WTC11 (cell line): Measurements from ENCODE around the gene PREB.

ENCODE experiments used
- ATF3 ChIP-seq: sonication (generic); formaldehyde crosslinking; conservative IDR thresholded peaks from 2 replicates; pipeline ENCODE4 v1.8.1; 2022; ENCODE audit warnings: mild to moderate bottlenecking, missing genetic modification reagents
- FOXJ3 ChIP-seq: sonication (generic); formaldehyde crosslinking; IDR thresholded peaks from 2 replicates; pipeline ENCODE4 v1.9.0; 2021; ENCODE audit warnings: missing genetic modification reagents, mild to moderate bottlenecking, borderline replicate concordance
- GRHL2 ChIP-seq: fragments of 250-450 bp; sonication (Bioruptor Pico); IDR thresholded peaks from 2 replicates; pipeline ENCODE4 v1.8.0; 2022; ENCODE audit warnings: mild to moderate bottlenecking, moderate library complexity; ENCODE audit not compliant: insufficient replicate concordance, severe bottlenecking
- IRF2 ChIP-seq: sonication (generic); formaldehyde crosslinking; IDR thresholded peaks from 2 replicates; pipeline ENCODE4 v1.8.0; 2022; ENCODE audit warnings: low read depth, missing genetic modification reagents, borderline replicate concordance
- JUN ChIP-seq: sonication (generic); formaldehyde crosslinking; IDR thresholded peaks from 2 replicates; pipeline ENCODE4 v1.8.0; 2023; ENCODE audit warnings: mild to moderate bottlenecking, missing genetic modification reagents
- NR3C1 ChIP-seq: sonication (generic); formaldehyde crosslinking; conservative IDR thresholded peaks from 2 replicates; pipeline ENCODE4 v1.8.1; 2023; ENCODE audit warnings: low read depth, mild to moderate bottlenecking, missing genetic modification reagents
- PREB ChIP-seq: sonication (generic); formaldehyde crosslinking; IDR thresholded peaks from 2 replicates; pipeline ENCODE4 v1.8.1; 2022; ENCODE audit warnings: mild to moderate bottlenecking, missing genetic modification reagents, moderate library complexity, borderline replicate concordance
- SMAD3 ChIP-seq: sonication (generic); formaldehyde crosslinking; IDR thresholded peaks from 2 replicates; pipeline ENCODE4 v1.8.0; 2022; ENCODE audit warnings: missing genetic modification reagents, mild to moderate bottlenecking, borderline replicate concordance
- TCF7 ChIP-seq: sonication (generic); formaldehyde crosslinking; IDR thresholded peaks from 2 replicates; pipeline ENCODE4 v1.8.0; 2022; ENCODE audit warnings: mild to moderate bottlenecking, low read depth, missing genetic modification reagents, moderate library complexity
- USF1 ChIP-seq: sonication (generic); formaldehyde crosslinking; IDR thresholded peaks from 2 replicates; pipeline ENCODE4 v1.8.0; 2022; ENCODE audit warnings: mild to moderate bottlenecking, missing genetic modification reagents
- USF2 ChIP-seq: sonication (generic); formaldehyde crosslinking; IDR thresholded peaks from 2 replicates; pipeline ENCODE4 v1.8.1; 2023; ENCODE audit warnings: mild to moderate bottlenecking, missing genetic modification reagents, moderate library complexity
- TF ChIP-seq, protein P1 (sequence below): sonication (generic); formaldehyde crosslinking; IDR thresholded peaks from 2 replicates; pipeline ENCODE4 v1.8.1; 2022; ENCODE audit warnings: low read depth, missing genetic modification reagents, borderline replicate concordance
- TF ChIP-seq, protein P2 (sequence below): fragments of 200-600 bp; IDR thresholded peaks from 2 replicates; pipeline ENCODE4 v1.8.0; 2022; ENCODE audit warnings: antibody characterized with exemption
- TF ChIP-seq, protein P3 (sequence below): sonication (generic); formaldehyde crosslinking; IDR thresholded peaks from 2 replicates; pipeline ENCODE4 v1.8.1; 2023; ENCODE audit warnings: mild to moderate bottlenecking, missing genetic modification reagents, borderline replicate concordance

GRCh38 chr2:27135478-27135955, 1.1 kb upstream of the PREB start:
- TF ChIP-seq, protein P1, sequence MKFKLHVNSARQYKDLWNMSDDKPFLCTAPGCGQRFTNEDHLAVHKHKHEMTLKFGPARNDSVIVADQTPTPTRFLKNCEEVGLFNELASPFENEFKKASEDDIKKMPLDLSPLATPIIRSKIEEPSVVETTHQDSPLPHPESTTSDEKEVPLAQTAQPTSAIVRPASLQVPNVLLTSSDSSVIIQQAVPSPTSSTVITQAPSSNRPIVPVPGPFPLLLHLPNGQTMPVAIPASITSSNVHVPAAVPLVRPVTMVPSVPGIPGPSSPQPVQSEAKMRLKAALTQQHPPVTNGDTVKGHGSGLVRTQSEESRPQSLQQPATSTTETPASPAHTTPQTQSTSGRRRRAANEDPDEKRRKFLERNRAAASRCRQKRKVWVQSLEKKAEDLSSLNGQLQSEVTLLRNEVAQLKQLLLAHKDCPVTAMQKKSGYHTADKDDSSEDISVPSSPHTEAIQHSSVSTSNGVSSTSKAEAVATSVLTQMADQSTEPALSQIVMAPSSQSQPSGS (CRISPR knock-in tag): no peak
- TF ChIP-seq NR3C1 (no peak), TCF7 (CRISPR knock-in tag) (no peak), SMAD3 (no peak), USF1 (no peak), JUN (CRISPR knock-in tag) (no peak), IRF2 (CRISPR knock-in tag) (no peak), GRHL2 (CRISPR knock-in tag) (no peak), ATF3 (CRISPR knock-in tag) (no peak), PREB (CRISPR knock-in tag) (no peak), USF2 (CRISPR knock-in tag) (no peak), FOXJ3 (CRISPR knock-in tag) (no peak)
- TF ChIP-seq, protein P2, sequence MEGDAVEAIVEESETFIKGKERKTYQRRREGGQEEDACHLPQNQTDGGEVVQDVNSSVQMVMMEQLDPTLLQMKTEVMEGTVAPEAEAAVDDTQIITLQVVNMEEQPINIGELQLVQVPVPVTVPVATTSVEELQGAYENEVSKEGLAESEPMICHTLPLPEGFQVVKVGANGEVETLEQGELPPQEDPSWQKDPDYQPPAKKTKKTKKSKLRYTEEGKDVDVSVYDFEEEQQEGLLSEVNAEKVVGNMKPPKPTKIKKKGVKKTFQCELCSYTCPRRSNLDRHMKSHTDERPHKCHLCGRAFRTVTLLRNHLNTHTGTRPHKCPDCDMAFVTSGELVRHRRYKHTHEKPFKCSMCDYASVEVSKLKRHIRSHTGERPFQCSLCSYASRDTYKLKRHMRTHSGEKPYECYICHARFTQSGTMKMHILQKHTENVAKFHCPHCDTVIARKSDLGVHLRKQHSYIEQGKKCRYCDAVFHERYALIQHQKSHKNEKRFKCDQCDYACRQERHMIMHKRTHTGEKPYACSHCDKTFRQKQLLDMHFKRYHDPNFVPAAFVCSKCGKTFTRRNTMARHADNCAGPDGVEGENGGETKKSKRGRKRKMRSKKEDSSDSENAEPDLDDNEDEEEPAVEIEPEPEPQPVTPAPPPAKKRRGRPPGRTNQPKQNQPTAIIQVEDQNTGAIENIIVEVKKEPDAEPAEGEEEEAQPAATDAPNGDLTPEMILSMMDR: no peak
- TF ChIP-seq, protein P3, sequence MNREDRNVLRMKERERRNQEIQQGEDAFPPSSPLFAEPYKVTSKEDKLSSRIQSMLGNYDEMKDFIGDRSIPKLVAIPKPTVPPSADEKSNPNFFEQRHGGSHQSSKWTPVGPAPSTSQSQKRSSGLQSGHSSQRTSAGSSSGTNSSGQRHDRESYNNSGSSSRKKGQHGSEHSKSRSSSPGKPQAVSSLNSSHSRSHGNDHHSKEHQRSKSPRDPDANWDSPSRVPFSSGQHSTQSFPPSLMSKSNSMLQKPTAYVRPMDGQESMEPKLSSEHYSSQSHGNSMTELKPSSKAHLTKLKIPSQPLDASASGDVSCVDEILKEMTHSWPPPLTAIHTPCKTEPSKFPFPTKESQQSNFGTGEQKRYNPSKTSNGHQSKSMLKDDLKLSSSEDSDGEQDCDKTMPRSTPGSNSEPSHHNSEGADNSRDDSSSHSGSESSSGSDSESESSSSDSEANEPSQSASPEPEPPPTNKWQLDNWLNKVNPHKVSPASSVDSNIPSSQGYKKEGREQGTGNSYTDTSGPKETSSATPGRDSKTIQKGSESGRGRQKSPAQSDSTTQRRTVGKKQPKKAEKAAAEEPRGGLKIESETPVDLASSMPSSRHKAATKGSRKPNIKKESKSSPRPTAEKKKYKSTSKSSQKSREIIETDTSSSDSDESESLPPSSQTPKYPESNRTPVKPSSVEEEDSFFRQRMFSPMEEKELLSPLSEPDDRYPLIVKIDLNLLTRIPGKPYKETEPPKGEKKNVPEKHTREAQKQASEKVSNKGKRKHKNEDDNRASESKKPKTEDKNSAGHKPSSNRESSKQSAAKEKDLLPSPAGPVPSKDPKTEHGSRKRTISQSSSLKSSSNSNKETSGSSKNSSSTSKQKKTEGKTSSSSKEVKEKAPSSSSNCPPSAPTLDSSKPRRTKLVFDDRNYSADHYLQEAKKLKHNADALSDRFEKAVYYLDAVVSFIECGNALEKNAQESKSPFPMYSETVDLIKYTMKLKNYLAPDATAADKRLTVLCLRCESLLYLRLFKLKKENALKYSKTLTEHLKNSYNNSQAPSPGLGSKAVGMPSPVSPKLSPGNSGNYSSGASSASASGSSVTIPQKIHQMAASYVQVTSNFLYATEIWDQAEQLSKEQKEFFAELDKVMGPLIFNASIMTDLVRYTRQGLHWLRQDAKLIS (CRISPR knock-in tag): no peak
